Endothelial cell of umbilical vein (primary cell): ENCODE data around the gene SEMA3A. TPM values are rescaled to one million over a fixed set of nuclear protein-coding genes. Genes with fewer than 3 reads are reported as not detected.

Experiments used
- BruUV-seq: library from RNA; stranded (reverse); fragments of 400-500 nt; replicated peaks from 2 replicates; lab custom pipeline; 2021; lab: Mats Ljungman, UMichigan
- CTCF ChIA-PET: fragments of 300-600, 350-600 bp; sonication (Branson Sonifier 250); formaldehyde crosslinking; loops from one replicate; lab custom pipeline; 2021; ENCODE audit warnings: antibody characterized with exemption, inconsistent platforms; lab: Charles Lee
- POLR2A ChIA-PET: fragments of 300-600, 350-600 bp; sonication (Branson Sonifier 250); formaldehyde crosslinking; loops from one replicate; lab custom pipeline; 2021; ENCODE audit warnings: antibody characterized with exemption, inconsistent platforms; lab: Charles Lee
- DNase-seq: peaks from one replicate; pipeline ENCODE4 v3.0.0-alpha.2; 2011; ENCODE audit warnings: low read depth, low spot score
- FAIRE-seq: peaks from 2 replicates; lab custom pipeline; 2011; peaks lifted over from hg19 to GRCh38; lab: Jason Lieb, UNC
- H2AFZ ChIP-seq: 2 replicates; pipeline ENCODE4 v1.6.0; 2012; ENCODE audit warnings: low read depth, low read length, control low read depth, inconsistent platforms
- H3K27ac ChIP-seq: 2 replicates; pipeline ENCODE4 v1.5.1; 2011; ENCODE audit warnings: low read depth, mild to moderate bottlenecking, control low read depth, low read length, moderate library complexity; ENCODE audit not compliant: insufficient read depth
- H3K27me3 ChIP-seq, 2 experiments: 2 replicates each; pipeline versions ENCODE4 v1.6.0 to v1.6.1; 2011; ENCODE audit warnings: low read length in 2 of 2, mixed read lengths in 1 of 2; ENCODE audit not compliant: control insufficient read depth in 2 of 2, insufficient read depth in 2 of 2
- H3K36me3 ChIP-seq, 2 experiments: 2 replicates in 1 of 2; 3 replicates in 1 of 2; pipeline ENCODE4 v1.5.1; 2011; ENCODE audit warnings: low read length in 2 of 2, mild to moderate bottlenecking in 1 of 2, moderate library complexity in 1 of 2; ENCODE audit not compliant: control insufficient read depth in 2 of 2, insufficient read depth in 2 of 2; ENCODE audit errors: extremely low read depth in 1 of 2
- H3K4me1 ChIP-seq: 3 replicates; pipeline ENCODE4 v1.5.1; 2011; ENCODE audit warnings: mild to moderate bottlenecking, low read length; ENCODE audit not compliant: control insufficient read depth, insufficient read depth; ENCODE audit errors: extremely low read depth
- H3K4me2 ChIP-seq: 2 replicates; pipeline ENCODE4 v1.6.1; 2011; ENCODE audit warnings: low read length, control low read depth, mixed read lengths; ENCODE audit not compliant: insufficient read depth
- H3K4me3 ChIP-seq, 3 experiments: fragments of 200-600 bp in 1 of 3; sonication (generic), shearing (Covaris generic) in 1 of 3; replicated peaks in 1 of 3; 2 replicates each; pipeline ENCODE4 v1.5.1; 2011 to 2016; ENCODE audit warnings: control low read depth in 3 of 3, low read length in 3 of 3, mild to moderate bottlenecking in 2 of 3, inconsistent platforms in 1 of 3, low read depth in 1 of 3, moderate library complexity in 1 of 3; ENCODE audit not compliant: insufficient read depth in 1 of 3
- H3K79me2 ChIP-seq: 2 replicates; pipeline ENCODE4 v1.6.0; 2012; ENCODE audit warnings: low read length, inconsistent platforms; ENCODE audit not compliant: control insufficient read depth, insufficient read depth
- H3K9ac ChIP-seq: replicated peaks from 2 replicates; pipeline ENCODE3; 2011; ENCODE audit warnings: low read length, control low read depth; ENCODE audit not compliant: insufficient read depth; ENCODE audit errors: extremely low read depth
- H3K9me1 ChIP-seq: replicated peaks from 3 replicates; pipeline ENCODE4 v1.6.0; 2011; ENCODE audit warnings: mild to moderate bottlenecking, low read length; ENCODE audit not compliant: control insufficient read depth, insufficient read depth; ENCODE audit errors: extremely low read depth
- H3K9me3 ChIP-seq: replicated peaks from 2 replicates; pipeline ENCODE4 v1.5.1; 2012; ENCODE audit warnings: low read length, inconsistent platforms; ENCODE audit not compliant: control insufficient read depth, insufficient read depth
- H4K20me1 ChIP-seq: replicated peaks from 2 replicates; pipeline ENCODE3; 2011; ENCODE audit warnings: mild to moderate bottlenecking, low read length; ENCODE audit not compliant: control insufficient read depth, insufficient read depth; ENCODE audit errors: extremely low read depth
- EZH2 ChIP-seq: IDR thresholded peaks from 2 replicates; pipeline ENCODE4 v1.6.1; 2012; ENCODE audit warnings: borderline replicate concordance, low read depth, mild to moderate bottlenecking, moderate library complexity, low read length, inconsistent platforms; ENCODE audit not compliant: severe bottlenecking
- FOS ChIP-seq: IDR thresholded peaks from 2 replicates; pipeline ENCODE4 v1.6.1; 2011; ENCODE audit warnings: mild to moderate bottlenecking, low read length, moderate library complexity, borderline replicate concordance; ENCODE audit not compliant: insufficient read depth
- GATA2 ChIP-seq: IDR thresholded peaks from 2 replicates; pipeline ENCODE4 v1.7.0; 2011; ENCODE audit warnings: low read depth, mild to moderate bottlenecking, moderate library complexity, mixed read lengths, low read length; ENCODE audit not compliant: insufficient read length, insufficient read depth
- JUN ChIP-seq: IDR thresholded peaks from 2 replicates; pipeline ENCODE4 v1.6.1; 2011; ENCODE audit warnings: borderline replicate concordance, low read depth; ENCODE audit not compliant: insufficient read length, insufficient read depth
- MYC ChIP-seq: IDR thresholded peaks from one replicate; pipeline ENCODE4 v1.6.1; 2011; ENCODE audit warnings: mild to moderate bottlenecking, low read depth, low read length
- POLR2A ChIP-seq: IDR thresholded peaks from 2 replicates; pipeline ENCODE4 v1.6.1; 2012; ENCODE audit warnings: low read depth, mild to moderate bottlenecking, control low read depth, low read length
- POLR2AphosphoS5 ChIP-seq: IDR thresholded peaks from 2 replicates; pipeline ENCODE4 v1.6.1; 2012; ENCODE audit warnings: low read depth, mild to moderate bottlenecking, control low read depth, low read length, moderate library complexity; ENCODE audit not compliant: insufficient read depth
- dilution Hi-C: fragments of 300-500 bp; cut with MboI; formaldehyde crosslinking; loops from one replicate; pipeline ENCODE4 v1.15.0; 2019; ENCODE audit warnings: low sequenced_read_pairs; ENCODE audit not compliant: extremely low pct_ligation_motif_present
- intact Hi-C: fragments of 100-400 bp; cut with micrococcal nuclease; formaldehyde crosslinking; loops from one replicate; pipeline ENCODE4 v1.10.0; 2022
- polyA plus RNA-seq, 4 experiments: library from polyadenylated mRNA; depleted of rRNA in 3 of 4; stranded (reverse) in 3 of 4; unstranded in 1 of 4; fragments of >200 nt; gene quantifications; 2 replicates each; pipeline versions ENCODE4 v1.2.1 to v1.2.3, GENCODE V29; 2011 to 2012; ENCODE audit warnings: missing spikeins in 1 of 4
- total RNA-seq: library from RNA; stranded (reverse); gene quantifications from 2 replicates; pipeline ENCODE4 v1.2.3, GENCODE V29; 2021
- TF ChIP-seq, protein P1 (sequence below), 2 donors: IDR thresholded peaks; 1 replicate in 1 of 2; 2 replicates in 1 of 2; pipeline ENCODE4 v1.5.1; 2011; ENCODE audit warnings: low read length in 2 of 2, mild to moderate bottlenecking in 2 of 2, moderate library complexity in 2 of 2, control low read depth in 1 of 2, inconsistent platforms in 1 of 2, low read depth in 1 of 2; ENCODE audit not compliant: insufficient read depth in 1 of 2; ENCODE audit errors: extremely low read depth in 1 of 2

SEMA3A gene
- total and polyA plus RNA-seq, 2 donors (not counting 3 experiments of a cell fraction or from before 2014, with no cell fraction given), result 0.68 to 1.2 TPM

DNA sequence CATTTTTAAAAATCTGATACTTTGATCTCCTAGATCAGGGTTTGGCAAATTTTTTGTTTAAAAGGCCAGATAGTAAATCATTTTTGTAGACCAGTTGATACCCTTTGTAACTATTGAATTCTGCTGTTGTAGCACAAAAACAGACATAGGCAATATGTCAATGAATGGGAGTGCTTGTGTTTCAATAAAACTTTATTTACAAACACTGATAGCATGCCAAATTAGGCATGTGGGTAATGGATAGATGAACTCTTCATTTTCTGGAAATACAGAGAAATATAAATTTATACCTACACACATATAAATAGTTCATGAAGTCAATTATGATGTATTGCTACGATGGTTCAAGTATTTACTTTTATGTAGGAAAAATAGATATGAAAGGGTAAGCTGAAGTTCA lies 60.4 kb downstream of the SEMA3A start:
- TF ChIP-seq POLR2A, result no peak
- TF ChIP-seq JUN, result no peak
- TF ChIP-seq POLR2AphosphoS5, result no peak
- TF ChIP-seq FOS, result no peak
- TF ChIP-seq EZH2, result no peak
- TF ChIP-seq, protein P1, sequence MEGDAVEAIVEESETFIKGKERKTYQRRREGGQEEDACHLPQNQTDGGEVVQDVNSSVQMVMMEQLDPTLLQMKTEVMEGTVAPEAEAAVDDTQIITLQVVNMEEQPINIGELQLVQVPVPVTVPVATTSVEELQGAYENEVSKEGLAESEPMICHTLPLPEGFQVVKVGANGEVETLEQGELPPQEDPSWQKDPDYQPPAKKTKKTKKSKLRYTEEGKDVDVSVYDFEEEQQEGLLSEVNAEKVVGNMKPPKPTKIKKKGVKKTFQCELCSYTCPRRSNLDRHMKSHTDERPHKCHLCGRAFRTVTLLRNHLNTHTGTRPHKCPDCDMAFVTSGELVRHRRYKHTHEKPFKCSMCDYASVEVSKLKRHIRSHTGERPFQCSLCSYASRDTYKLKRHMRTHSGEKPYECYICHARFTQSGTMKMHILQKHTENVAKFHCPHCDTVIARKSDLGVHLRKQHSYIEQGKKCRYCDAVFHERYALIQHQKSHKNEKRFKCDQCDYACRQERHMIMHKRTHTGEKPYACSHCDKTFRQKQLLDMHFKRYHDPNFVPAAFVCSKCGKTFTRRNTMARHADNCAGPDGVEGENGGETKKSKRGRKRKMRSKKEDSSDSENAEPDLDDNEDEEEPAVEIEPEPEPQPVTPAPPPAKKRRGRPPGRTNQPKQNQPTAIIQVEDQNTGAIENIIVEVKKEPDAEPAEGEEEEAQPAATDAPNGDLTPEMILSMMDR (IDR thresholded peaks at IDR 0.05; ENCODE audit: extremely low read depth in 1 of 2, insufficient read depth in 1 of 2, low read depth in 1 of 2, low read length in 2 of 2), result no peak
- no peak for TF ChIP-seq GATA2
- no peak for TF ChIP-seq MYC
- Histone ChIP-seq H2AFZ (no peak overlapping the region), H3K4me1 (no peaks in the 10 kb centered on the region), H3K36me3 (no peaks in the 10 kb centered on the region), H3K27ac (no peak overlapping the region), H3K27me3 (no peaks in the 10 kb centered on the region), H4K20me1 (no peaks in the 10 kb centered on the region), H3K9me1 (no peaks in the 10 kb centered on the region), H3K79me2 (no peaks in the 10 kb centered on the region), H3K9me3 (no peaks in the 10 kb centered on the region), H3K4me2 (no peak overlapping the region), H3K9ac (no peak overlapping the region), H3K4me3 (no peak overlapping the region)
- dilution Hi-C loops, result no loop called here
- DNase-seq, result no peak
- ChIA-PET POLR2A (no interaction called here), CTCF (interaction anchor here (1.2 kb wide), 1 partner anchor 172 kb away, joined by 3 read pairs; no protein-coding TSS in a partner anchor)
- intact Hi-C loops, result no loop called here
- no TSS peak for BruUV-seq
- FAIRE-seq, result no peak
